Activated T-cell treated with anti-CD3 and anti-CD28 coated beads, Interleukin-2, amount 50 U/mL, for 48 hours (primary cell): ENCODE results near the gene IFT172.

Experiments
- DNase-seq, 2 experiments: peaks; one replicate each; pipeline ENCODE4 v3.0.0-alpha.2; 2020

IFT172 gene

DNA sequence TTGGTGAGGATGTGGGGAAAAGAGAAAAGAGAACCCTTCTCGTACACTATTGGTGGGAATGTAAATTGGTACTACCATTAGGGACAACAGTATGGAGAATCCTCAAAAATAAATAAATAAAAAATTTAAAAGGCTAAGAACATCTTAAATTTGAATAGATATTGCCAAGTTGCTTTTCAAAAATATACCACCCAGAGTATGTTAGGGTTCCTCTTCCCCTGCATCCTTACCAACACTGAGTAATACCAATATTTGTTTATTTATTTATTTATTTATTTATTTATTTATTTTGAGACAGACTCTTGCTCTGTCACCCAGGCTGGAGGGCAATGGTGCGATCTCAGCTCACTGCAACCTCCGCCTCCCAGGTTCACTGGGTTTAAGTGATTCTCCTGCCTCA is 66.6 kb downstream of the IFT172 start:
- DNase-seq: no peak

DNA sequence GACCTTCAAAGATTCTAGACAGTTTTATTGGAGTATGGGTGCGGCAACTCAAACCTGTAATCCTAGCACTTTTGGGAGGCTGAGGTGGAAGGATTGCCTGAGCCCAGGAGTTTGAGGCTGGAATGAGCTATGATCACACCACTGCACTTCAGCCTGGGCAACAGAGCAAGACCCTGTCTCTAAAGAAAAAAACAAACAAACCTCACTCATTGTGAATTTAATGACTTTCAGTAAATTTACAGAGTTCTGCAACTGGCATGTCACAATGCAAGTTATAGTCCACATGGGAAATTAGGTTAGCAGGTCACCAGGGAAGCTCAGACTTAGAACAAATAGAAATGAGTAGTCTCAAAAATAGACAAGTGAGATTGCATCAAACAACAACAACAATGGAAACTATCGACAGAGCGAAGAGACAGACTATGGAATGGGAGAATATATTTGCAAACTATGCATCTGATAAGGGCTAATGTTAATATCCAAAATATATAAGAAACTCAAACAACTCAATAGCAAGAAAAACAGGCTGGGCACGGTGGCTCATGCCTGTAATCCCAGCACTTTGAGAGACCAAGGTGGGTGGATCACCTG is 67.8 kb downstream of the IFT172 start:
- no peak for DNase-seq

DNA sequence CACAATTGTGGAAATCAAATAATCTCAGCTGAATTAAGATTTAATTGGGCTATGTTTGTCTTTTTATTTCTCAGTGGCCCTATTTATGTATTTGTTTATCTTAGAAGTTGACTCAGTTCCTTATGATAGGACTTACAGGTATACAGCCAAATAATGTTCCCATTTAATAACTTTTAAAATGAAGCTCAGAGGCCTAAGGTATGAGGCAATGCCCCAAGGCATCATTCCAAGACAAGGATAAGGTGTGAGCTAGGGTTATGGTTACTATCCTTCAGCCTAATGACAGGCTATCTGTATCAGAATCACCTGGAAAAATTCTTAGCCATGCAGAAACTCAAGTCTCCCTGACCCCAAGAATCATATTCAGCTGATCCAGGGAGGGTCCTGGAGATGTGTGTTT is 68.5 kb downstream of the IFT172 start:
- DNase-seq: no peak

DNA sequence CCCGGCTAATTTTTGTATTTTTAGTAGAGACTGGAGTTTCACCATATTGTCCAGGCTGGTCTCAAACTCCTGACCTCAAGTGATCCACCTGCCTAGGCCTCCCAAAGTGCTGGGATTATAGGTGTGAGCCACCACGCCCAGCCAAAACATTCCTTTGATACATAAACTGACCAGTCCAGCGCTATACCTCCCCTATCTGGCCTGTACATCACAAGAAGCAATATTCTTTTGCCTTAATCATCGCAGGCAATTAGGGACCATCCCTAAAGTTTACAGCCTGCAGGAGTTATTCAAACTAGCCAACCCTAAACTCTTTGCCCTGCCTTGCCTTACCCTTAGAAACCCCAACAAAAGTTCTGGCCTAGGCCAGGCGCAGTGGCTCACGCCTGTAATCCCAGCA is 73.4 kb downstream of the IFT172 start:
- no peak for DNase-seq

DNA sequence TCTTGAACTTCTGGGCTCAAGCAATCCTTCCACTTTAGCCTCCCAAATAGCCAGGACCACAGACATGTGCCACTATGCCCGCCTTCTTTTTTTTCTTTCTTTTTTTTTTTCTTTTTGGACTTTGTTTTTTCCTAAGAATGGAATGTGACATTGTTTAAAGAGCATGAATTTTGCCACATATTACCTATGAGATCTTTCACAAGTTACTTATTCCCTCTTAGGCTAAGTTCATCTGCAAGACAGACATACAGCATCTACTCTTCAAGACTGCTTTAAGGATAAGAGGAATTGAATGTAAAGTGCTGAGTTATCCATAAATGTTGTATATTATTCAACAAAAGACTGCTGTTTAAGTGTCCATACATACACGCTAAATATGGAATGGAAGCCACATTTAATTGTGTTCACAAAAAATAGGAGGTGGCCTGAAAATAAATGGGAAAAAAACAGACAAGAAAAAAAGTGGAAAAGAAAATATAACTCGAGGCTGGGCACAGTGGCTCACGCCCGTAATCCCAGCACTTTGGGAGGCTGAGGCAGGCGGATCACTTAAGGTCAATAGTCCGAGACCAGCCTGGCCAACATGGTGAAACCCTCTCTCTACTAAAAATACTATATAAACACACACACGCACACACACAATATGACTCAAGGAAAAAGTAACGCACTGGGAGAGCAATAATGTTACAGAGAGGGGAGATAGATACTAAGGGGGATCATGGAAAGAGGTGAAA is 77.0 kb downstream of the IFT172 start:
- no peak for DNase-seq

DNA sequence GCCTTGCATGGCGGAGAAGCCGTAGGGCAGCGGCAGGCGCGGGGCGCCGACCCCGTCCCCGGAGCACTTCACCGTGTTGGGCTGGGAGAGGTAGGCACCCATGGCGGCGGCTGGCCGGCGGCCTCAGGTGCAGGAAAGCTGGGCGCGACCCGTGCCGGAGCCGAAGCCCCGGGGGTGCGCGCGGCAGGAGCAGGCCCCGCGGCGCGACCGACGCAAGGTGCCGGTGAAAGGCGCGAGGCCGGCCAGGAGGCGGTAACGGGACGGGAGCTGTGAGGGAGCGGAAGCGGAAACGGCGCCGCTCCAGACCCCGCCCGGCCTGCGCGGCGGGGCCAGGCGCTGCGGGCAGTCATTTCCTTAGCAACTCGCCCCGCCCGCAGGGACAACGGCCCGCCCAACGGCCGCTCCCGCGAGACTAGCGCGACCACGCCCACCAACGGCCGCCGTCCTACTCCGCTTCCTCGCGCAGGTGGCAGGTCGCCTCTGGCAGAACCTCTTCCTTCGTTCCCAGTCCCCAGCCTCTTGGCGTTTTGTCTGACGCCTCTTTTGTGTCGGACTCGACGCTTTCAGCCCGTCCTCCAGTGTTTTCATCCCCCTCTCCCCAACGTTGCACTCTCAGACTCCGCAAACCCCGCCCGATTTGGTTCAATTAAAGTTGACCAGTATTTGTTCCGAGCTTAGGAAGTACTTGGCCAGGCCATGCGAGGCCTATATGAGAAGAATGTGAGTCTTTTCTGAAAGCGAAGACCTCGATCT is 80.0 kb downstream of the IFT172 start, which contains the start of gene PPM1G:
TSS of gene PPM1G (minus strand) at position 271 of the 753 bp plus-strand sequence. CDS start at position 102, 169 bp downstream.
- DNase-seq: peak; percentile 98 to 99

DNA sequence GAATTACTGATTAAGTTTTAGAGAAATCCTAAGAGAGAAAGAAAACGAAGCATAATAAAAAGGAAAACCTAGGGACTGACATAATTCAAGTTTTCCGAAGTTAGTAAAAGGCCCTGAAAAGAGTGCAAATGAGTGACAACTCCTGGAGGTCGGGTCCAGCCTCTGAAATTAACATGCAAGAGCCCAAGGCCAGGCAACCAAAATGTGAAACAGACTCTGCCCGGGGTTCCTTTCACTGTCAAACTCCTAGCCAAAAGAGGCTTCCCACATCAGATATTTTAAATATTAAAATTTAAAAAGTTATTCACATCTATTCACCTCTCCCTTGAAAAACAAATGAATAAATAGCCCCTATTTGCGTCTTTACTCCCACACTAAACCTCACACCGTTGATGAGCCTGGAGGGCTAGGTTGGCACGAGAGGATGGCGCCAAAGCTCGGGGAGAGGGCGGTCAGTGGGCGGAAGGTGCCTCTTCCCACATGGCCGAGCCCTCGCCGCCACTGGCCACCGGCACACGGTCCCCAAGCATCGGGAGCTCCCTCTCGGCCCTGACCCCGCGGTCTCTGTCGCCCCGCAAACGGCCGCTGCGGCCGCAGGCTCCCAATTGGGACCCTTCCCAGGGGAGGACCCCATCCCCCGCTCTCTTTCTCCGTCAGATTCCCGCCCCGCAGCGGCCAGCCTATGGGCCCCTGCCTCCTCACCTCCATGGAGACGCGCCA is 80.8 kb downstream of the IFT172 start:
- DNase-seq: no peak

DNA sequence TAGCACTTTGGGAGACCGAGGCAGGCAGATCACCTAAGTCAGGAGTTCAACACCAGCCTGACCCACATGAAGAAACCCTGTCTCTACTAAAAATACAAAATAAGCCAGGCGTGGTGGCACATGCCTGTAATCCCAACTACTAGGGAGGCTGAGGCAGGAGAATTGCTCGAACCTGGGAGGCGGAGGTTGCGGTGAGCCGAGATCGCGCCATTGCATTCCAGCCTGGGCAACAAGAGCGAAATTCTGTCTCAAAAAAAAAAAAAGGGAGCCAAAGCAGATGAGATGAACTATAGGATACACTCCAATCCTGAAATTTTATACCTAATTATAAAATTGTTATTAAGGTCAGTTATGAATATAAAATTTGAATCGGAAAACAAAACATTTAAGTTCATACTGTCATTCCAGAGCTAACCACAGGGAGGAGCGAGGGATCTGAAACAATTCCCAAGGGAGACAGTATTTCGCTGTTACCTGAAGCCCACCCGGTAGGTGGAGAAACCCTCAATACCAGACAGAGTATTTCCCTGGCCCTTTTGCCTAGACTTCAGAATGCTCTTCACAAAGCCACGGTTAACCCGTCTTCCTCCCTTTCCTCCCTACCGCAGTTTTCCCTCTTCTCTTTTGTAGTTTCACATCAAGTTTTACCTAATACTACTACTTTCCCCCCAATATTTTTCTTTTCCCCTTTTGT is 81.6 kb downstream of the IFT172 start:
- DNase-seq: no peak

DNA sequence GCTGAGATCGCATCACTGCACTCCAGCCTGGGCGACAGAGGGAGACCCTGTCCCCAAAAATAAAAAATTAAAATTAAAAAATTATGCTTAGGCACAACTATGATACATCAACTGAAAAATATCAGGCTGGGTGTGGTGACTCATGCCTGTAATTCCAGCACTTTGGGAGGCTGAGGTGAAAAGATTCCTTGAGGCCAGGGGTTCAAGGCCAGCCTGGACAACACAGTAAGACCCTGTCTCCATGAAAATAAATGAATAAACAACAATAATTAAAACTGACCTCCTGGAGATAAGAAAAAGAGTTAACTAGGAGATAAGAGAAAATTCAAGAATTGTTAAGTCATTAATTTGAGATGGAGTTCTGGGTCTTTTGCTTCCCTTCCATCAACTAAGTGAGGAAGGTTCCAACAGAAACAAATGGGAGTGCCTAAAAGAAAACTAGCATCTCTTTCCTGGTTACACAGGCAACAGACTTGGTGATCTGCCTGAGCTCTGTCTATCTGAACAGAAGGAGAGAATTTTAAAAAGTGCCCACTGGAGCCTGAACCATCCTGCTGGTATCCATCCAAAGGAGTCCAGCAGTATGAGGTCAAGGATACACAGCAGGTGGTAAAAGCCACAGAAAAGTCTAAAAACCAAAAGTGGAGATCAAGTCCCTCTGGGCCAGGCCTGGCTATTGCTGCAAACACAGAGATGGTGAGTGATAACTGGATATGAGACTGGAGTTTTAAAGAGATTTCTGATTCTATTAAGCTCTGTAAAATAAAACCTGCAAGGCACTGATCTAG is 89.0 kb downstream of the IFT172 start:
- no peak for DNase-seq

DNA sequence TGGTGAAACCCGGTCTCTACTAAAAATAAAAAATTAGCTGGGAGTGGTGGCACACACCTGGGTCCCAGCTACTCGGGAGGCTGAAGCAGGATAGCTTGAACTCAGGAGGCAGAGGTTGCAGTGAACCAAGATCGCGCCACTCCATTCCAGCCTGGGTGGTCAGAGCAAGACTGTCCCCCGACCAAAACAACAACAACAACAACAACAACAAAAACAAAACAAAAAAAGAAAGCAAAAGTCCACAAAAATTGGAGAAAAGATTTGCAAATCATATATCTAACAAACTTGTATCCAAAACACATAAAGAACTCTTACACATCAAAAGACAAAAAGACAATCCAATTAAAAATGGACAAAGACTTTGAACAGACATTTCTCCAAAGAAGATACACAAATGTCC is 90.6 kb downstream of the IFT172 start:
- DNase-seq: no peak
